Measurements from ENCODE around the gene DUSP11.

DNA sequence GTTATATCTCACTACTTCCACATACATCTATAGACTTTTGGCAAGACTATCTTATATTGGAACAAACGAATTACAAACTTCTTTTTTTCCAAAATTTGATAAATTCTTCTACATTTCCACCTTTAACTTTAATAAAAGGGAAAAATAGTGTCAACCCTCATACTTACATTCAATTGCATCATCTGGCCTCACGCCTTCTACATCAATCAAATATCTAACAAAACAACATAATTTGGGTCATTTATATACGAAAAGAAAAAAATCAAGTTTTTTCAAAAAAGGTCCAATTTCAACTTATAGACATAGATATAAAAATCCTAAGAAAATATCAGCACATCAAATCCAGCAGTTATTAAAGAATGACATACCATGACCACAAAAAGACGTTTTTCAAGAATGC, 12.9 kb downstream of the DUSP11 start:
- TF ChIP-seq, protein P1, sequence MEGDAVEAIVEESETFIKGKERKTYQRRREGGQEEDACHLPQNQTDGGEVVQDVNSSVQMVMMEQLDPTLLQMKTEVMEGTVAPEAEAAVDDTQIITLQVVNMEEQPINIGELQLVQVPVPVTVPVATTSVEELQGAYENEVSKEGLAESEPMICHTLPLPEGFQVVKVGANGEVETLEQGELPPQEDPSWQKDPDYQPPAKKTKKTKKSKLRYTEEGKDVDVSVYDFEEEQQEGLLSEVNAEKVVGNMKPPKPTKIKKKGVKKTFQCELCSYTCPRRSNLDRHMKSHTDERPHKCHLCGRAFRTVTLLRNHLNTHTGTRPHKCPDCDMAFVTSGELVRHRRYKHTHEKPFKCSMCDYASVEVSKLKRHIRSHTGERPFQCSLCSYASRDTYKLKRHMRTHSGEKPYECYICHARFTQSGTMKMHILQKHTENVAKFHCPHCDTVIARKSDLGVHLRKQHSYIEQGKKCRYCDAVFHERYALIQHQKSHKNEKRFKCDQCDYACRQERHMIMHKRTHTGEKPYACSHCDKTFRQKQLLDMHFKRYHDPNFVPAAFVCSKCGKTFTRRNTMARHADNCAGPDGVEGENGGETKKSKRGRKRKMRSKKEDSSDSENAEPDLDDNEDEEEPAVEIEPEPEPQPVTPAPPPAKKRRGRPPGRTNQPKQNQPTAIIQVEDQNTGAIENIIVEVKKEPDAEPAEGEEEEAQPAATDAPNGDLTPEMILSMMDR (IDR thresholded peaks at IDR 0.05) = no peak
- no peak for TF ChIP-seq POLR2AphosphoS5 (IDR thresholded peaks at IDR 0.05)
